Trophoblast cell (in vitro differentiated cells and primary cell): Measurements from ENCODE around the gene AMN.

Source experiments
- DNase-seq, 2 donors: peaks; one replicate each; pipeline ENCODE4 v3.0.0-alpha.2; 2016
- H2AFZ ChIP-seq: 2 replicates; pipeline ENCODE4 v1.6.1; 2013; ENCODE audit warnings: low read length, moderate library complexity, mild to moderate bottlenecking; ENCODE audit not compliant: insufficient read depth, poor library complexity
- H2AK5ac ChIP-seq: 2 replicates; pipeline ENCODE4 v1.6.1; 2013; ENCODE audit warnings: mild to moderate bottlenecking, low read length
- H2BK120ac ChIP-seq: 2 replicates; pipeline ENCODE4 v1.6.1; 2013; ENCODE audit warnings: low read length, mild to moderate bottlenecking, moderate library complexity; ENCODE audit not compliant: insufficient read depth, poor library complexity
- H2BK12ac ChIP-seq: 2 replicates; pipeline ENCODE4 v1.6.1; 2013; ENCODE audit warnings: mild to moderate bottlenecking, low read length, moderate library complexity
- H2BK5ac ChIP-seq: 2 replicates; pipeline ENCODE4 v1.6.1; 2013; ENCODE audit warnings: low read length, low read depth, moderate library complexity, mild to moderate bottlenecking; ENCODE audit not compliant: poor library complexity
- H3K14ac ChIP-seq: 2 replicates; pipeline ENCODE4 v1.6.1; 2013; ENCODE audit warnings: mild to moderate bottlenecking, low read length
- H3K18ac ChIP-seq: 2 replicates; pipeline ENCODE4 v1.6.1; 2013; ENCODE audit warnings: mild to moderate bottlenecking, low read length
- H3K23ac ChIP-seq: 2 replicates; pipeline ENCODE4 v1.6.1; 2013; ENCODE audit warnings: low read length
- H3K27ac ChIP-seq: 2 replicates; pipeline ENCODE4 v1.5.1; 2013; ENCODE audit warnings: low read depth, mild to moderate bottlenecking, inconsistent platforms, low read length, moderate library complexity
- H3K27me3 ChIP-seq: 2 replicates; pipeline ENCODE4 v1.6.1; 2013; ENCODE audit warnings: inconsistent platforms, mild to moderate bottlenecking, low read length, moderate library complexity; ENCODE audit not compliant: insufficient read depth
- H3K36me3 ChIP-seq, 2 experiments: 1 replicate in 1 of 2; 2 replicates in 1 of 2; pipeline ENCODE4 v1.6.1; 2013; ENCODE audit warnings: low read length in 2 of 2, mild to moderate bottlenecking in 2 of 2, moderate library complexity in 1 of 2; ENCODE audit not compliant: insufficient read depth in 2 of 2, control insufficient read depth in 1 of 2
- H3K4ac ChIP-seq: 2 replicates; pipeline ENCODE4 v1.6.1; 2013; ENCODE audit warnings: low read depth, mild to moderate bottlenecking, low read length, moderate library complexity
- H3K4me1 ChIP-seq, 2 experiments: 1 replicate in 1 of 2; 2 replicates in 1 of 2; pipeline ENCODE4 v1.6.1; 2013; ENCODE audit warnings: low read length in 2 of 2, mild to moderate bottlenecking in 2 of 2, moderate library complexity in 1 of 2; ENCODE audit not compliant: insufficient read depth in 2 of 2, control insufficient read depth in 1 of 2
- H3K4me2 ChIP-seq: 2 replicates; pipeline ENCODE4 v1.6.1; 2013; ENCODE audit warnings: inconsistent platforms, mild to moderate bottlenecking, low read length, moderate library complexity
- H3K4me3 ChIP-seq: 2 replicates; pipeline ENCODE4 v1.5.1; 2013; ENCODE audit warnings: mild to moderate bottlenecking, low read depth, low read length, inconsistent platforms
- H3K79me1 ChIP-seq: one replicate; pipeline ENCODE4 v1.6.1; 2013; ENCODE audit warnings: low read length
- H3K79me2 ChIP-seq: 2 replicates; pipeline ENCODE4 v1.6.1; 2013; ENCODE audit warnings: low read length, mild to moderate bottlenecking; ENCODE audit not compliant: control insufficient read depth, insufficient read depth, poor library complexity
- H3K9ac ChIP-seq: 2 replicates; pipeline ENCODE4 v1.6.1; 2013; ENCODE audit warnings: mild to moderate bottlenecking, low read length
- H3K9me3 ChIP-seq: 2 replicates; pipeline ENCODE4 v1.6.1; 2013; ENCODE audit warnings: low read depth, mild to moderate bottlenecking, control low read depth, inconsistent platforms, low read length; ENCODE audit not compliant: insufficient read depth
- H4K12ac ChIP-seq: 2 replicates; pipeline ENCODE4 v1.6.1; 2013; ENCODE audit warnings: low read depth, mild to moderate bottlenecking, low read length, moderate library complexity
- H4K8ac ChIP-seq: 2 replicates; pipeline ENCODE4 v1.6.1; 2013; ENCODE audit warnings: low read depth, mild to moderate bottlenecking, low read length, moderate library complexity
- H4K91ac ChIP-seq: one replicate; pipeline ENCODE4 v1.6.1; 2013; ENCODE audit warnings: low read depth, mild to moderate bottlenecking, low read length, moderate library complexity
- WGBS: extraction: QIAGEN DNeasy Blood & Tissue Kit; methylation state at CpG from one replicate; pipeline ENCODE4 v1.1.7; 2013; ENCODE audit warnings: missing lambda C conversion rate; ENCODE audit not compliant: insufficient read length, insufficient coverage; ENCODE audit errors: extremely low coverage; 5-methylcytosine and 5-hydroxymethylcytosine counted together

AMN gene

GRCh38 chr14:102929241-102930137 is 7.0 kb downstream of the AMN start:
- H3K4me3 ChIP-seq: peak overlapping the region; percentile 52
- peaks cover 3% of the 10 kb centered on the region for H3K79me1 ChIP-seq
- H3K27ac ChIP-seq: no peak overlapping the region
- peak overlapping the region; percentile 7 for H3K14ac ChIP-seq
- no peak for DNase-seq
- WGBS: no CpG with 5 or more reads among the region's 94 CpGs
- H4K91ac ChIP-seq: no peak overlapping the region
- H3K4me2 ChIP-seq: peak overlapping the region; percentile 77
- H3K4me1 ChIP-seq: peaks cover 17 to 23% of the 10 kb centered on the region in 2 experiments
- peaks cover 33% of the 10 kb centered on the region for H3K27me3 ChIP-seq
- H3K18ac ChIP-seq: no peak overlapping the region
- peak overlapping the region; percentile 12 for H4K12ac ChIP-seq
- no peak overlapping the region for H2AK5ac ChIP-seq
- no peak overlapping the region for H4K8ac ChIP-seq
- no peak overlapping the region for H2BK5ac ChIP-seq
- H3K4ac ChIP-seq: no peak overlapping the region
- no peak overlapping the region for H3K23ac ChIP-seq
- peaks cover 16 to 20% of the 10 kb centered on the region in 2 experiments for H3K36me3 ChIP-seq
- H3K9me3 ChIP-seq: peaks cover 14% of the 10 kb centered on the region
- no peak overlapping the region for H2BK120ac ChIP-seq
- peak overlapping the region; percentile 56 for H2AFZ ChIP-seq
- no peak overlapping the region for H2BK12ac ChIP-seq
- H3K79me2 ChIP-seq: no peaks in the 10 kb centered on the region
- H3K9ac ChIP-seq: no peak overlapping the region

GRCh38 chr14:102930138-102930752 is 7.8 kb downstream of the AMN start:
- Histone ChIP-seq H3K27me3 (peaks cover 33% of the 10 kb centered on the region), H2BK120ac (no peak overlapping the region), H3K4me2 (peak overlapping the region; percentile 77), H2AFZ (no peak overlapping the region), H4K8ac (no peak overlapping the region), H3K14ac (no peak overlapping the region), H3K4me3 (no peak overlapping the region), H3K9me3 (peaks cover 12% of the 10 kb centered on the region), H4K91ac (no peak overlapping the region), H4K12ac (no peak overlapping the region), H3K27ac (no peak overlapping the region), H3K18ac (no peak overlapping the region), H3K23ac (no peak overlapping the region), H3K79me1 (peaks cover 3% of the 10 kb centered on the region), H3K4me1 (peaks cover 17 to 23% of the 10 kb centered on the region in 2 experiments), H3K4ac (no peak overlapping the region), H2BK12ac (no peak overlapping the region), H2AK5ac (no peak overlapping the region), H2BK5ac (no peak overlapping the region), H3K79me2 (no peaks in the 10 kb centered on the region), H3K9ac (no peak overlapping the region), H3K36me3 (peaks cover 16 to 20% of the 10 kb centered on the region in 2 experiments)
- DNase-seq: peak; percentile 65 to 79
- WGBS: no CpG with 5 or more reads among the region's 74 CpGs

- Histone ChIP-seq H3K4me3 (peak overlapping the region; percentile 1), H4K91ac (no peak overlapping the region), H3K27ac (no peak overlapping the region), H2BK12ac (no peak overlapping the region), H3K14ac (no peak overlapping the region), H3K9ac (no peak overlapping the region), H3K4me2 (no peak overlapping the region), H3K4me1 (peaks cover 17 to 23% of the 10 kb centered on the region in 2 experiments), H4K8ac (no peak overlapping the region), H3K79me2 (no peaks in the 10 kb centered on the region), H3K18ac (no peak overlapping the region), H3K27me3 (peaks cover 33% of the 10 kb centered on the region), H2AFZ (no peak overlapping the region), H2BK120ac (no peak overlapping the region), H4K12ac (no peak overlapping the region), H3K4ac (no peak overlapping the region), H3K36me3 (peaks cover 16 to 20% of the 10 kb centered on the region in 2 experiments), H3K23ac (no peak overlapping the region), H2BK5ac (no peak overlapping the region), H3K9me3 (peaks cover 12% of the 10 kb centered on the region), H2AK5ac (no peak overlapping the region), H3K79me1 (peaks cover 3% of the 10 kb centered on the region)
- WGBS: no CpG with 5 or more reads among the region's 34 CpGs
- peak; percentile 57 to 61 for DNase-seq
Measured at GRCh38 chr14:102930753-102931579, 8.5 kb downstream of the AMN start.

- no CpG with 5 or more reads among the region's 12 CpGs for WGBS
- peaks cover 3% of the 10 kb centered on the region for H3K79me1 ChIP-seq
- H3K9ac ChIP-seq: no peak overlapping the region
Measured at GRCh38 chr14:102931580-102932285, 9.3 kb downstream of the AMN start.

More at GRCh38 chr14:102931580-102932285, 9.3 kb downstream of the AMN start:
- no peak overlapping the region for H4K12ac ChIP-seq
- no peak overlapping the region for H4K8ac ChIP-seq
- H3K36me3 ChIP-seq: peaks cover 23 to 26% of the 10 kb centered on the region in 2 experiments
- H2BK120ac ChIP-seq: no peak overlapping the region
- no peak overlapping the region for H3K27ac ChIP-seq
- no peak for DNase-seq
- no peak overlapping the region for H3K4ac ChIP-seq
- no peak overlapping the region for H2BK12ac ChIP-seq
- no peaks in the 10 kb centered on the region for H3K79me2 ChIP-seq
- H3K23ac ChIP-seq: no peak overlapping the region
- no peak overlapping the region for H3K14ac ChIP-seq
- peaks cover 17 to 23% of the 10 kb centered on the region in 2 experiments for H3K4me1 ChIP-seq
- H2AK5ac ChIP-seq: no peak overlapping the region
- no peak overlapping the region for H2BK5ac ChIP-seq
- peaks cover 12% of the 10 kb centered on the region for H3K9me3 ChIP-seq
- H3K27me3 ChIP-seq: peaks cover 33% of the 10 kb centered on the region
- no peak overlapping the region for H2AFZ ChIP-seq
- H4K91ac ChIP-seq: no peak overlapping the region
- H3K4me3 ChIP-seq: no peak overlapping the region
- H3K4me2 ChIP-seq: no peak overlapping the region
- no peak overlapping the region for H3K18ac ChIP-seq
